Measurements from ENCODE around the gene GTF2H4.
"Not testable (repeated sequence)": the region's sequence is repeated elsewhere in the genome, so short reads cannot be mapped to it uniquely, and the experiment has no call there.

The GTF2H4 gene

GRCh38 chr6:30924040-30924627 lies 16.1 kb downstream of the GTF2H4 start:
- not testable (repeated sequence) for DNase-seq (ENCODE audit: low read depth)

- no peak for DNase-seq (ENCODE audit: low read depth)
Observed at GRCh38 chr6:30926644-30927043, 18.6 kb downstream of the GTF2H4 start.

GRCh38 chr6:30927080-30927479 lies 19.1 kb downstream of the GTF2H4 start:
- not testable (repeated sequence) for DNase-seq (ENCODE audit: low read depth)

GRCh38 chr6:30928677-30929076 lies 20.7 kb downstream of the GTF2H4 start:
- DNase-seq (ENCODE audit: low read depth) = no peak

GRCh38 chr6:30930506-30930905 lies 22.5 kb downstream of the GTF2H4 start:
- no peak for DNase-seq (ENCODE audit: low read depth)

GRCh38 chr6:30931272-30931671 lies 23.3 kb downstream of the GTF2H4 start:
- no peak for DNase-seq (ENCODE audit: low read depth)

- no peak for DNase-seq (ENCODE audit: low read depth)
Observed at GRCh38 chr6:30931969-30932645, 24.1 kb downstream of the GTF2H4 start, which contains the start of gene SFTA2. Gene SFTA2, minus strand, starts transcription at chr6:30932170. Its CDS starts 74 bp downstream, at chr6:30932096.

GRCh38 chr6:30932665-30933365 lies 24.8 kb downstream of the GTF2H4 start:
- DNase-seq (ENCODE audit: low read depth) = no peak

- DNase-seq (ENCODE audit: low read depth) = no peak
Observed at GRCh38 chr6:30935018-30935417, 27.0 kb downstream of the GTF2H4 start.

GRCh38 chr6:30937265-30937664 lies 29.3 kb downstream of the GTF2H4 start:
- DNase-seq (ENCODE audit: low read depth) = no peak

GRCh38 chr6:30938730-30939129 lies 30.7 kb downstream of the GTF2H4 start:
- DNase-seq (ENCODE audit: low read depth) = no peak

- DNase-seq (ENCODE audit: low read depth) = no peak
Observed at GRCh38 chr6:30939473-30939872, 31.5 kb downstream of the GTF2H4 start.

- no peak for DNase-seq (ENCODE audit: low read depth)
Observed at GRCh38 chr6:30940361-30940986, 32.5 kb downstream of the GTF2H4 start, which contains the start of gene MUCL3. Gene MUCL3, plus strand, starts transcription at chr6:30940973. Its CDS starts 27 bp downstream, at chr6:30941000.

- peak; percentile 96 for DNase-seq (ENCODE audit: low read depth)
Observed at GRCh38 chr6:30942338-30943060, 34.5 kb downstream of the GTF2H4 start.

- DNase-seq (ENCODE audit: low read depth) = no peak
Observed at GRCh38 chr6:30944051-30944450, 36.0 kb downstream of the GTF2H4 start.

GRCh38 chr6:30945281-30945680 lies 37.3 kb downstream of the GTF2H4 start:
- DNase-seq (ENCODE audit: low read depth) = no peak

- DNase-seq (ENCODE audit: low read depth) = no peak
Observed at GRCh38 chr6:30947231-30947630, 39.2 kb downstream of the GTF2H4 start.

- no peak for DNase-seq (ENCODE audit: low read depth)
Observed at GRCh38 chr6:30948811-30949210, 40.8 kb downstream of the GTF2H4 start.

- no peak for DNase-seq (ENCODE audit: low read depth)
Observed at GRCh38 chr6:30951907-30952469, 44.0 kb downstream of the GTF2H4 start.

- no peak for DNase-seq (ENCODE audit: low read depth)
Observed at GRCh38 chr6:30954631-30955366, 46.8 kb downstream of the GTF2H4 start.

All from ELR (cell line).